ENCODE results near the gene DEFB118. TPM values are rescaled to one million over a fixed set of nuclear protein-coding genes. Genes with fewer than 3 reads are reported as not detected.

DEFB118 gene
- total and polyA plus RNA-seq, 2 experiments from 2014 or later = not detected

- peaks cover 6% of the 10 kb centered on the region; the same call in 1 of the 2 replicates for H3K9me2 ChIP-seq (ENCODE audit: insufficient read depth)
- Mint-ChIP-seq H3K4me1 (no peaks in the 10 kb centered on the region), H3K27ac (no peak overlapping the region), H3K27me3 (ENCODE audit: insufficient read depth, low read depth, poor library complexity) (peaks cover 4% of the 10 kb centered on the region), H3K4me3 (no peak overlapping the region), H3K9me3 (peaks cover 22% of the 10 kb centered on the region), H3K36me3 (ENCODE audit: low read depth) (peaks cover 23% of the 10 kb centered on the region)
- H4K20me1 ChIP-seq (replicated peaks; ENCODE audit: insufficient read depth) = no peaks in the 10 kb centered on the region
- TF ChIP-seq, protein P1, sequence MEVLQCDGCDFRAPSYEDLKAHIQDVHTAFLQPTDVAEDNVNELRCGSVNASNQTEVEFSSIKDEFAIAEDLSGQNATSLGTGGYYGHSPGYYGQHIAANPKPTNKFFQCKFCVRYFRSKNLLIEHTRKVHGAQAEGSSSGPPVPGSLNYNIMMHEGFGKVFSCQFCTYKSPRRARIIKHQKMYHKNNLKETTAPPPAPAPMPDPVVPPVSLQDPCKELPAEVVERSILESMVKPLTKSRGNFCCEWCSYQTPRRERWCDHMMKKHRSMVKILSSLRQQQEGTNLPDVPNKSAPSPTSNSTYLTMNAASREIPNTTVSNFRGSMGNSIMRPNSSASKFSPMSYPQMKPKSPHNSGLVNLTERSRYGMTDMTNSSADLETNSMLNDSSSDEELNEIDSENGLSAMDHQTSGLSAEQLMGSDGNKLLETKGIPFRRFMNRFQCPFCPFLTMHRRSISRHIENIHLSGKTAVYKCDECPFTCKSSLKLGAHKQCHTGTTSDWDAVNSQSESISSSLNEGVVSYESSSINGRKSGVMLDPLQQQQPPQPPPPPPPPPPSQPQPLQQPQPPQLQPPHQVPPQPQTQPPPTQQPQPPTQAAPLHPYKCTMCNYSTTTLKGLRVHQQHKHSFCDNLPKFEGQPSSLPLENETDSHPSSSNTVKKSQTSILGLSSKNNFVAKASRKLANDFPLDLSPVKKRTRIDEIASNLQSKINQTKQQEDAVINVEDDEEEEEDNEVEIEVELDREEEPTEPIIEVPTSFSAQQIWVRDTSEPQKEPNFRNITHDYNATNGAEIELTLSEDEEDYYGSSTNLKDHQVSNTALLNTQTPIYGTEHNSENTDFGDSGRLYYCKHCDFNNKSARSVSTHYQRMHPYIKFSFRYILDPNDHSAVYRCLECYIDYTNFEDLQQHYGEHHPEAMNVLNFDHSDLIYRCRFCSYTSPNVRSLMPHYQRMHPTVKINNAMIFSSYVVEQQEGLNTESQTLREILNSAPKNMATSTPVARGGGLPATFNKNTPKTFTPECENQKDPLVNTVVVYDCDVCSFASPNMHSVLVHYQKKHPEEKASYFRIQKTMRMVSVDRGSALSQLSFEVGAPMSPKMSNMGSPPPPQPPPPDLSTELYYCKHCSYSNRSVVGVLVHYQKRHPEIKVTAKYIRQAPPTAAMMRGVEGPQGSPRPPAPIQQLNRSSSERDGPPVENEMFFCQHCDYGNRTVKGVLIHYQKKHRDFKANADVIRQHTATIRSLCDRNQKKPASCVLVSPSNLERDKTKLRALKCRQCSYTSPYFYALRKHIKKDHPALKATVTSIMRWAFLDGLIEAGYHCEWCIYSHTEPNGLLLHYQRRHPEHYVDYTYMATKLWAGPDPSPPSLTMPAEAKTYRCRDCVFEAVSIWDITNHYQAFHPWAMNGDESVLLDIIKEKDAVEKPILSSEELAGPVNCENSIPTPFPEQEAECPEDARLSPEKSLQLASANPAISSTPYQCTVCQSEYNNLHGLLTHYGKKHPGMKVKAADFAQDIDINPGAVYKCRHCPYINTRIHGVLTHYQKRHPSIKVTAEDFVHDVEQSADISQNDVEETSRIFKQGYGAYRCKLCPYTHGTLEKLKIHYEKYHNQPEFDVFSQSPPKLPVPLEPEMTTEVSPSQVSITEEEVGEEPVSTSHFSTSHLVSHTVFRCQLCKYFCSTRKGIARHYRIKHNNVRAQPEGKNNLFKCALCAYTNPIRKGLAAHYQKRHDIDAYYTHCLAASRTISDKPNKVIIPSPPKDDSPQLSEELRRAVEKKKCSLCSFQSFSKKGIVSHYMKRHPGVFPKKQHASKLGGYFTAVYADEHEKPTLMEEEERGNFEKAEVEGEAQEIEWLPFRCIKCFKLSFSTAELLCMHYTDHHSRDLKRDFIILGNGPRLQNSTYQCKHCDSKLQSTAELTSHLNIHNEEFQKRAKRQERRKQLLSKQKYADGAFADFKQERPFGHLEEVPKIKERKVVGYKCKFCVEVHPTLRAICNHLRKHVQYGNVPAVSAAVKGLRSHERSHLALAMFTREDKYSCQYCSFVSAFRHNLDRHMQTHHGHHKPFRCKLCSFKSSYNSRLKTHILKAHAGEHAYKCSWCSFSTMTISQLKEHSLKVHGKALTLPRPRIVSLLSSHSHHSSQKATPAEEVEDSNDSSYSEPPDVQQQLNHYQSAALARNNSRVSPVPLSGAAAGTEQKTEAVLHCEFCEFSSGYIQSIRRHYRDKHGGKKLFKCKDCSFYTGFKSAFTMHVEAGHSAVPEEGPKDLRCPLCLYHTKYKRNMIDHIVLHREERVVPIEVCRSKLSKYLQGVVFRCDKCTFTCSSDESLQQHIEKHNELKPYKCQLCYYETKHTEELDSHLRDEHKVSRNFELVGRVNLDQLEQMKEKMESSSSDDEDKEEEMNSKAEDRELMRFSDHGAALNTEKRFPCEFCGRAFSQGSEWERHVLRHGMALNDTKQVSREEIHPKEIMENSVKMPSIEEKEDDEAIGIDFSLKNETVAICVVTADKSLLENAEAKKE (CRISPR knock-in tag; IDR thresholded peaks at IDR 0.05) = no peak
- TF ChIP-seq, protein P2, sequence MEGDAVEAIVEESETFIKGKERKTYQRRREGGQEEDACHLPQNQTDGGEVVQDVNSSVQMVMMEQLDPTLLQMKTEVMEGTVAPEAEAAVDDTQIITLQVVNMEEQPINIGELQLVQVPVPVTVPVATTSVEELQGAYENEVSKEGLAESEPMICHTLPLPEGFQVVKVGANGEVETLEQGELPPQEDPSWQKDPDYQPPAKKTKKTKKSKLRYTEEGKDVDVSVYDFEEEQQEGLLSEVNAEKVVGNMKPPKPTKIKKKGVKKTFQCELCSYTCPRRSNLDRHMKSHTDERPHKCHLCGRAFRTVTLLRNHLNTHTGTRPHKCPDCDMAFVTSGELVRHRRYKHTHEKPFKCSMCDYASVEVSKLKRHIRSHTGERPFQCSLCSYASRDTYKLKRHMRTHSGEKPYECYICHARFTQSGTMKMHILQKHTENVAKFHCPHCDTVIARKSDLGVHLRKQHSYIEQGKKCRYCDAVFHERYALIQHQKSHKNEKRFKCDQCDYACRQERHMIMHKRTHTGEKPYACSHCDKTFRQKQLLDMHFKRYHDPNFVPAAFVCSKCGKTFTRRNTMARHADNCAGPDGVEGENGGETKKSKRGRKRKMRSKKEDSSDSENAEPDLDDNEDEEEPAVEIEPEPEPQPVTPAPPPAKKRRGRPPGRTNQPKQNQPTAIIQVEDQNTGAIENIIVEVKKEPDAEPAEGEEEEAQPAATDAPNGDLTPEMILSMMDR (conservative IDR thresholded peaks at IDR 0.05; ENCODE audit: low read depth in 2 of 2) = no peak
- TF ChIP-seq CREB1 (CRISPR knock-in tag; IDR thresholded peaks at IDR 0.05; ENCODE audit: low read depth) (no peak), EZH2 (IDR thresholded peaks at IDR 0.05; ENCODE audit: low read depth, unreplicated experiment) (no peak), JUNB (IDR thresholded peaks at IDR 0.05; ENCODE audit: unreplicated experiment) (no peak), POLR2AphosphoS5 (IDR thresholded peaks at IDR 0.05; ENCODE audit: low read depth) (no peak), NANOG (IDR thresholded peaks at IDR 0.05; ENCODE audit: borderline replicate concordance) (no peak), ZNF114 (CRISPR knock-in tag; IDR thresholded peaks at IDR 0.05) (no peak), ZNF331 (CRISPR knock-in tag; IDR thresholded peaks at IDR 0.05; ENCODE audit: low read depth) (no peak), STAT1 (IDR thresholded peaks at IDR 0.05; ENCODE audit: unreplicated experiment) (no peak)
- TF ChIP-seq, protein P3, sequence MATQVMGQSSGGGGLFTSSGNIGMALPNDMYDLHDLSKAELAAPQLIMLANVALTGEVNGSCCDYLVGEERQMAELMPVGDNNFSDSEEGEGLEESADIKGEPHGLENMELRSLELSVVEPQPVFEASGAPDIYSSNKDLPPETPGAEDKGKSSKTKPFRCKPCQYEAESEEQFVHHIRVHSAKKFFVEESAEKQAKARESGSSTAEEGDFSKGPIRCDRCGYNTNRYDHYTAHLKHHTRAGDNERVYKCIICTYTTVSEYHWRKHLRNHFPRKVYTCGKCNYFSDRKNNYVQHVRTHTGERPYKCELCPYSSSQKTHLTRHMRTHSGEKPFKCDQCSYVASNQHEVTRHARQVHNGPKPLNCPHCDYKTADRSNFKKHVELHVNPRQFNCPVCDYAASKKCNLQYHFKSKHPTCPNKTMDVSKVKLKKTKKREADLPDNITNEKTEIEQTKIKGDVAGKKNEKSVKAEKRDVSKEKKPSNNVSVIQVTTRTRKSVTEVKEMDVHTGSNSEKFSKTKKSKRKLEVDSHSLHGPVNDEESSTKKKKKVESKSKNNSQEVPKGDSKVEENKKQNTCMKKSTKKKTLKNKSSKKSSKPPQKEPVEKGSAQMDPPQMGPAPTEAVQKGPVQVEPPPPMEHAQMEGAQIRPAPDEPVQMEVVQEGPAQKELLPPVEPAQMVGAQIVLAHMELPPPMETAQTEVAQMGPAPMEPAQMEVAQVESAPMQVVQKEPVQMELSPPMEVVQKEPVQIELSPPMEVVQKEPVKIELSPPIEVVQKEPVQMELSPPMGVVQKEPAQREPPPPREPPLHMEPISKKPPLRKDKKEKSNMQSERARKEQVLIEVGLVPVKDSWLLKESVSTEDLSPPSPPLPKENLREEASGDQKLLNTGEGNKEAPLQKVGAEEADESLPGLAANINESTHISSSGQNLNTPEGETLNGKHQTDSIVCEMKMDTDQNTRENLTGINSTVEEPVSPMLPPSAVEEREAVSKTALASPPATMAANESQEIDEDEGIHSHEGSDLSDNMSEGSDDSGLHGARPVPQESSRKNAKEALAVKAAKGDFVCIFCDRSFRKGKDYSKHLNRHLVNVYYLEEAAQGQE (IDR thresholded peaks at IDR 0.05; ENCODE audit: unreplicated experiment) = no peak
- TF ChIP-seq, protein P4, sequence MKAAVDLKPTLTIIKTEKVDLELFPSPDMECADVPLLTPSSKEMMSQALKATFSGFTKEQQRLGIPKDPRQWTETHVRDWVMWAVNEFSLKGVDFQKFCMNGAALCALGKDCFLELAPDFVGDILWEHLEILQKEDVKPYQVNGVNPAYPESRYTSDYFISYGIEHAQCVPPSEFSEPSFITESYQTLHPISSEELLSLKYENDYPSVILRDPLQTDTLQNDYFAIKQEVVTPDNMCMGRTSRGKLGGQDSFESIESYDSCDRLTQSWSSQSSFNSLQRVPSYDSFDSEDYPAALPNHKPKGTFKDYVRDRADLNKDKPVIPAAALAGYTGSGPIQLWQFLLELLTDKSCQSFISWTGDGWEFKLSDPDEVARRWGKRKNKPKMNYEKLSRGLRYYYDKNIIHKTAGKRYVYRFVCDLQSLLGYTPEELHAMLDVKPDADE (IDR thresholded peaks at IDR 0.05) = no peak
- H3K27me3 ChIP-seq (ENCODE audit: insufficient read depth) = no peaks in the 10 kb centered on the region
- H3K27ac ChIP-seq (ENCODE audit: low read depth) = no peak overlapping the region
- no peaks in the 10 kb centered on the region for H3K4me1 ChIP-seq (ENCODE audit: insufficient read depth)
- no peaks in the 10 kb centered on the region for H3F3A ChIP-seq (replicated peaks; ENCODE audit: low read depth)
- DNase-seq (ENCODE audit: low spot score) (no peak), ATAC-seq (no peak)
- no peak overlapping the region for H3K4me2 ChIP-seq
- no peak overlapping the region for H2AFZ ChIP-seq
- H3K79me2 ChIP-seq (replicated peaks; ENCODE audit: insufficient read depth) = no peaks in the 10 kb centered on the region
- no peak overlapping the region for H3K4me3 ChIP-seq
- H3K36me3 ChIP-seq (ENCODE audit: insufficient read depth) = no peaks in the 10 kb centered on the region
Measured at GRCh38 chr20:31403886-31404285, 35.5 kb downstream of the DEFB118 start.
